ENCODE measurements around the gene PAFAH2. TPM values are rescaled to one million over a fixed set of nuclear protein-coding genes. Genes with fewer than 3 reads are reported as not detected.

The PAFAH2 gene
- total and polyA plus RNA-seq, 12 donors: 6.6 to 32.8 (median 13.6) TPM

GRCh38 chr1:25979210-25979609 is 18.7 kb downstream of the PAFAH2 start:
- no peaks in the 10 kb centered on the region for H3K9me3 ChIP-seq (replicated peaks in 1 of 3)
- WGBS, 4 donors: 56 to 72% (median 61%) methylated on average over 6 to 7 of the region's 7 CpGs
- H3K4me1 ChIP-seq (replicated peaks in 1 of 2): no peaks in the 10 kb centered on the region
- peak in 1 of 7 donors; percentile 26 for DNase-seq
- no peaks in the 10 kb centered on the region for H3K27me3 ChIP-seq
- no peak for TF ChIP-seq POLR2A (IDR thresholded peaks at IDR 0.05)
- TF ChIP-seq CTCF (IDR thresholded peaks at IDR 0.05): no peak
- no peak overlapping the region for H3K27ac ChIP-seq
- intact Hi-C loops (cut with DNase I): no loop called here
- no peak overlapping the region for H3K4me3 ChIP-seq
- H3K36me3 ChIP-seq (replicated peaks in 1 of 2): peaks cover 0 to 56% of the 10 kb centered on the region in 2 donors

- Histone ChIP-seq H3K4me1 (replicated peaks in 1 of 2) (no peaks in the 10 kb centered on the region), H3K4me3 (no peak overlapping the region), H3K27me3 (no peaks in the 10 kb centered on the region), H3K9me3 (replicated peaks in 1 of 3) (no peaks in the 10 kb centered on the region), H3K27ac (no peak overlapping the region), H3K36me3 (replicated peaks in 1 of 2) (peaks cover 0 to 56% of the 10 kb centered on the region in 2 donors)
- intact Hi-C loops (cut with DNase I): no loop called here
- 81 to 92% (median 88%) methylated on average over 2 of the region's 2 CpGs for WGBS, 4 donors
- DNase-seq: no peak
- TF ChIP-seq POLR2A (IDR thresholded peaks at IDR 0.05) (no peak), CTCF (IDR thresholded peaks at IDR 0.05) (no peak)
Measured at GRCh38 chr1:25978403-25978802, 19.5 kb downstream of the PAFAH2 start.

- WGBS, 4 donors: 75 to 94% (median 87%) methylated on average over 5 of the region's 5 CpGs
- peaks cover 0 to 56% of the 10 kb centered on the region in 2 donors for H3K36me3 ChIP-seq (replicated peaks in 1 of 2)
Measured at GRCh38 chr1:25977801-25978200, 20.1 kb downstream of the PAFAH2 start.

DNA sequence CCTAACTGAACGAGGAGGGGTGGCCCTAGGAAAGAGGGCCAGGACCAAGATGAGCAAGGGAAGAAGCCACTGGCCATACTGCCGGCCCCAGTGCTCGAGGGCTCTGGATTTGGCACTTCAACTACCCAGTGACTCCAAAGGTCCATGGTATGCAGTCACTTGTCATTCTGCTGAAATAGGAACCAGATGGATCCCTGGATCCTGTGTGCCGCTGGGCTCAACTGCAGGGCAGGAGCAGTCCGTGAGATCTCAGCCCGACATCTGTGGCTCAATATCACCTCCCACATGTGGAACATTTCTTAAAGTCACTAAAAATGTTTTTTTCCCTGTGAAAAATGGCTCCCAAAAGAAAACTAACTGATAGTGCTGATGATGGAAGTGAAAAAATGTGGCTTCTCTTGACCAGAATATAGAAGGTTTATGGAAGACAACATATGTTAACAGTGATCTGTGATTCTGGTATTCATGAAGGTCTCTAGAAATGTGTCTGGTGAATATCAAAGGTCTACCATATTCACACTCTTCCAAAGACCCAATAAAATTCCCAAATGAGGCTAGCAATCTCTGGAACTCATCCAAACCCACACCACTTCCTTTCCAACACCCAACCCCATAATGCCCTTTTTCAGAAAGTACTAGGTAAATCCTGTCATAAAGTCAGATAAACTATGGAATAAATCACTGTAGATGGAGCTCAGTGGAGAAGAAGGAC is 24.1 kb downstream of the PAFAH2 start:
- no peak for DNase-seq
- Histone ChIP-seq H3K4me3 (no peak overlapping the region), H3K27me3 (no peaks in the 10 kb centered on the region), H3K27ac (no peak overlapping the region), H3K36me3 (replicated peaks in 1 of 2) (peaks cover 0 to 42% of the 10 kb centered on the region in 2 donors), H3K4me1 (replicated peaks in 1 of 2) (no peaks in the 10 kb centered on the region), H3K9me3 (replicated peaks in 1 of 3) (no peaks in the 10 kb centered on the region)
- 92 to 99% (median 96%) methylated on average over 6 of the region's 6 CpGs for WGBS, 4 donors
- TF ChIP-seq CTCF (IDR thresholded peaks at IDR 0.05) (no peak), POLR2A (IDR thresholded peaks at IDR 0.05) (no peak)
- intact Hi-C loops (cut with DNase I): no loop called here

More at GRCh38 chr1:25977801-25978200, 20.1 kb downstream of the PAFAH2 start:
- H3K4me1 ChIP-seq (replicated peaks in 1 of 2): no peaks in the 10 kb centered on the region
- no peaks in the 10 kb centered on the region for H3K9me3 ChIP-seq (replicated peaks in 1 of 3)
- H3K27me3 ChIP-seq: no peaks in the 10 kb centered on the region
- no peak for DNase-seq
- H3K27ac ChIP-seq: no peak overlapping the region
- intact Hi-C loops (cut with DNase I): no loop called here
- TF ChIP-seq POLR2A (IDR thresholded peaks at IDR 0.05) (no peak), CTCF (IDR thresholded peaks at IDR 0.05) (no peak)
- no peak overlapping the region for H3K4me3 ChIP-seq

All from adrenal gland (tissue), 12 donors.